ENCODE results near the gene TRMT1.

- TF ChIP-seq CTCF (IDR thresholded peaks at IDR 0.05) (no peak), POLR2AphosphoS5 (IDR thresholded peaks at IDR 0.05; ENCODE audit: insufficient read depth in 1 of 2, low read depth in 1 of 2) (no peak)
Measured at GRCh38 chr19:13069415-13070359, 46.9 kb downstream of the TRMT1 start.
